GM19468 (cell line): Measurements from ENCODE around the gene MAMLD1.

Experiments used
- ATAC-seq: cut with Tn5 transposase; IDR thresholded peaks from one replicate; pipeline ENCODE4 v1.9.1; 2021; ENCODE audit warnings: mild to moderate bottlenecking, moderate library complexity, moderate number of reproducible peaks; ENCODE audit not compliant: unreplicated experiment; ENCODE audit errors: extremely low read depth

Gene MAMLD1

GRCh38 chrX:150352114-150352513 lies 11.0 kb upstream of the MAMLD1 start:
- no peak for ATAC-seq

GRCh38 chrX:150352581-150352980 lies 10.5 kb upstream of the MAMLD1 start:
- ATAC-seq = no peak

- ATAC-seq = no peak
Observed at GRCh38 chrX:150355913-150356312, 7.2 kb upstream of the MAMLD1 start.

- ATAC-seq = no peak
Observed at GRCh38 chrX:150357790-150358189, 5.3 kb upstream of the MAMLD1 start.

GRCh38 chrX:150358651-150359050 lies 4.5 kb upstream of the MAMLD1 start:
- ATAC-seq = no peak

- ATAC-seq = no peak
Observed at GRCh38 chrX:150360331-150360730, 2.8 kb upstream of the MAMLD1 start.

GRCh38 chrX:150361070-150361776 lies 1.9 kb upstream of the MAMLD1 start:
- ATAC-seq = no peak

GRCh38 chrX:150361777-150362351 lies 1.3 kb upstream of the MAMLD1 start:
- no peak for ATAC-seq

GRCh38 chrX:150363561-150364346 lies 637 bp downstream of the MAMLD1 start:
- ATAC-seq = no peak

- ATAC-seq = no peak
Observed at GRCh38 chrX:150364347-150365050, 1.4 kb downstream of the MAMLD1 start.

GRCh38 chrX:150365051-150365989 lies 2.2 kb downstream of the MAMLD1 start:
- no peak for ATAC-seq

GRCh38 chrX:150365990-150366911 lies 3.1 kb downstream of the MAMLD1 start:
- no peak for ATAC-seq

GRCh38 chrX:150366951-150367545 lies 3.9 kb downstream of the MAMLD1 start:
- no peak for ATAC-seq

- no peak for ATAC-seq
Observed at GRCh38 chrX:150370589-150371312, 7.6 kb downstream of the MAMLD1 start.

- no peak for ATAC-seq
Observed at GRCh38 chrX:150371877-150372276, 8.8 kb downstream of the MAMLD1 start.

- no peak for ATAC-seq
Observed at GRCh38 chrX:150372280-150372679, 9.2 kb downstream of the MAMLD1 start.

GRCh38 chrX:150372756-150373155 lies 9.6 kb downstream of the MAMLD1 start:
- ATAC-seq = no peak
